HG03108 (cell line): ENCODE data around the gene MIER3.

Experiments used
- ATAC-seq: cut with Tn5 transposase; IDR thresholded peaks from one replicate; pipeline ENCODE4 v1.9.1; 2021; ENCODE audit warnings: moderate library complexity; ENCODE audit not compliant: unreplicated experiment

Gene MIER3

GRCh38 chr5:56900395-56900794 lies 51.5 kb downstream of the MIER3 start:
- no peak for ATAC-seq

- ATAC-seq, result no peak
Measured at GRCh38 chr5:56898213-56898612, 53.7 kb downstream of the MIER3 start.

- no peak for ATAC-seq
Measured at GRCh38 chr5:56896763-56897162, 55.2 kb downstream of the MIER3 start.

GRCh38 chr5:56893251-56893951 lies 58.5 kb downstream of the MIER3 start:
- ATAC-seq, result no peak

GRCh38 chr5:56881571-56881970 lies 70.4 kb downstream of the MIER3 start:
- no peak for ATAC-seq

- ATAC-seq, result no peak
Measured at GRCh38 chr5:56876327-56876726, 75.6 kb downstream of the MIER3 start.

GRCh38 chr5:56873056-56873455 lies 78.9 kb downstream of the MIER3 start:
- ATAC-seq, result no peak

- ATAC-seq, result no peak
Measured at GRCh38 chr5:56871777-56872176, 80.1 kb downstream of the MIER3 start.
